Natural killer cell (primary cell): Measurements from ENCODE around the gene CCDC186. TPM values are rescaled to one million over a fixed set of nuclear protein-coding genes. Genes with fewer than 3 reads are reported as not detected.

ENCODE experiments used
- ATAC-seq, 3 donors: fragments of 150-1000 bp in 2 of 3; fragments of 200-7000 bp in 1 of 3; cut with Tn5 transposase; 1 replicate in 1 of 3; 2 replicates in 2 of 3; pipeline ENCODE4 v1.10.0; 2021; ENCODE audit warnings: mild to moderate bottlenecking in 2 of 3, moderate library complexity in 2 of 3
- DNase-seq, 2 donors: peaks; one replicate each; pipeline versions ENCODE4 v3.0.0 to v3.0.0-alpha.2; 2013 to 2021; ENCODE audit warnings: mixed read lengths in 1 of 2
- H3K27ac ChIP-seq: one replicate; pipeline ENCODE4 v1.5.1; 2013; ENCODE audit warnings: mild to moderate bottlenecking, low read length
- H3K27me3 ChIP-seq: one replicate; pipeline ENCODE4 v1.6.1; 2013; ENCODE audit warnings: low read length; ENCODE audit not compliant: control insufficient read depth, insufficient read depth
- H3K36me3 ChIP-seq: one replicate; pipeline ENCODE4 v1.6.1; 2013; ENCODE audit warnings: low read length; ENCODE audit not compliant: control insufficient read depth, insufficient read depth
- H3K4me1 ChIP-seq: one replicate; pipeline ENCODE4 v1.6.1; 2013; ENCODE audit warnings: low read length; ENCODE audit not compliant: control insufficient read depth, insufficient read depth
- H3K4me3 ChIP-seq: one replicate; pipeline ENCODE4 v1.5.1; 2013; ENCODE audit warnings: low read length
- H3K9me3 ChIP-seq: one replicate; pipeline ENCODE4 v1.6.1; 2013; ENCODE audit warnings: low read length; ENCODE audit not compliant: control insufficient read depth, insufficient read depth
- H3K27ac Mint-ChIP-seq, 2 donors: one replicate each; pipeline ENCODE4 v1.8.0; 2022; ENCODE audit warnings: mild to moderate bottlenecking in 2 of 2, mixed read lengths in 2 of 2, moderate library complexity in 1 of 2
- H3K27me3 Mint-ChIP-seq, 2 donors: one replicate each; pipeline ENCODE4 v1.8.0; 2022; ENCODE audit warnings: low read depth in 2 of 2, mixed read lengths in 2 of 2
- H3K36me3 Mint-ChIP-seq: one replicate; pipeline ENCODE4 v1.8.0; 2022; ENCODE audit warnings: mixed read lengths
- H3K4me1 Mint-ChIP-seq, 2 donors: one replicate each; pipeline ENCODE4 v1.8.0; 2022; ENCODE audit warnings: mixed read lengths in 2 of 2
- H3K4me3 Mint-ChIP-seq: one replicate; pipeline ENCODE4 v1.8.0; 2022; ENCODE audit warnings: mild to moderate bottlenecking, moderate library complexity, mixed read lengths
- H3K9me3 Mint-ChIP-seq, 2 donors: one replicate each; pipeline ENCODE4 v1.8.0; 2022; ENCODE audit warnings: mixed read lengths in 2 of 2
- WGBS: methylation state at CpG from one replicate; pipeline ENCODE4 v1.1.7; 2013; ENCODE audit warnings: missing lambda C conversion rate; ENCODE audit not compliant: insufficient coverage; 5-methylcytosine and 5-hydroxymethylcytosine counted together
- intact Hi-C: fragments of 100-400 bp; cut with micrococcal nuclease; formaldehyde crosslinking; loops from one replicate; pipeline ENCODE4 v1.14.2; 2022
- total RNA-seq, 4 donors: library from RNA; stranded (reverse); fragments of 120-200 nt in 1 of 4; gene quantifications; one replicate each; pipeline versions ENCODE4 v1.2.3 to v1.2.4, GENCODE V29; 2013 to 2022
- TF ChIP-seq, protein P1 (sequence below): fragments of 200-600 bp; IDR thresholded peaks from one replicate; pipeline ENCODE4 v1.8.0; 2022; ENCODE audit warnings: antibody characterized with exemption

CCDC186 gene
- total RNA-seq, 3 donors from 2014 or later (not counting 1 experiment from before 2014, with no cell fraction given), result 51.1 to 66.9 (median 54.0) TPM

DNA sequence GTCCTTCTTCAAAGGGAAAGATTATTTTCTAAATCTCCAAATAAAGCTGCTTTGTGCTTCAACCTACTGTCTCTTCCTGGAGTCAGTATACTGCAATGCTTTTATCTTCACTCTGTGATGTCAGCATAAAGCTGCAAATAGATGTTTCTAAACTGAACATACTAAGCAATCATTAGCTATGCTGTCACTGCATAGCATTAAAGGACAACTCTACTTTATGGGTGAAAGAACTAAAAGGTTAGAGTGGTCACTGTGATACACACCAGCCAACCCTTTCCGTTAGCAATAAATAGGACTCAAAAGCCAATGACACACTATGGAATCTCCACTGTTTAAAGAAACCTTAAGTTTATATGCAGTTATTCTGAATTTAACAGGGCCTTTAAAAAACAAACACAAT is 1.8 kb downstream of the CCDC186 start:
- TF ChIP-seq, protein P1, sequence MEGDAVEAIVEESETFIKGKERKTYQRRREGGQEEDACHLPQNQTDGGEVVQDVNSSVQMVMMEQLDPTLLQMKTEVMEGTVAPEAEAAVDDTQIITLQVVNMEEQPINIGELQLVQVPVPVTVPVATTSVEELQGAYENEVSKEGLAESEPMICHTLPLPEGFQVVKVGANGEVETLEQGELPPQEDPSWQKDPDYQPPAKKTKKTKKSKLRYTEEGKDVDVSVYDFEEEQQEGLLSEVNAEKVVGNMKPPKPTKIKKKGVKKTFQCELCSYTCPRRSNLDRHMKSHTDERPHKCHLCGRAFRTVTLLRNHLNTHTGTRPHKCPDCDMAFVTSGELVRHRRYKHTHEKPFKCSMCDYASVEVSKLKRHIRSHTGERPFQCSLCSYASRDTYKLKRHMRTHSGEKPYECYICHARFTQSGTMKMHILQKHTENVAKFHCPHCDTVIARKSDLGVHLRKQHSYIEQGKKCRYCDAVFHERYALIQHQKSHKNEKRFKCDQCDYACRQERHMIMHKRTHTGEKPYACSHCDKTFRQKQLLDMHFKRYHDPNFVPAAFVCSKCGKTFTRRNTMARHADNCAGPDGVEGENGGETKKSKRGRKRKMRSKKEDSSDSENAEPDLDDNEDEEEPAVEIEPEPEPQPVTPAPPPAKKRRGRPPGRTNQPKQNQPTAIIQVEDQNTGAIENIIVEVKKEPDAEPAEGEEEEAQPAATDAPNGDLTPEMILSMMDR, result no peak
- peak overlapping the region; percentile 100 for H3K4me3 Mint-ChIP-seq
- Histone ChIP-seq H3K9me3 (peaks cover 4% of the 10 kb centered on the region), H3K4me3 (no peak overlapping the region), H3K36me3 (no peaks in the 10 kb centered on the region), H3K27ac (peak overlapping the region; percentile 28), H3K27me3 (no peaks in the 10 kb centered on the region), H3K4me1 (peaks cover 6% of the 10 kb centered on the region)
- H3K9me3 Mint-ChIP-seq, result no peaks in the 10 kb centered on the region
- H3K27ac Mint-ChIP-seq, result peak overlapping the region; percentile 98 to 100
- no peaks in the 10 kb centered on the region for H3K36me3 Mint-ChIP-seq
- WGBS, result 100% methylated on average over 1 of the region's 1 CpG
- DNase-seq (peak in 1 of 2 donors; percentile 18), ATAC-seq (no peak)
- H3K4me1 Mint-ChIP-seq, result peaks cover 51 to 57% of the 10 kb centered on the region in 2 donors
- peaks cover 3 to 10% of the 10 kb centered on the region in 2 donors for H3K27me3 Mint-ChIP-seq
- intact Hi-C loops, result loop anchor here (5.0 to 10.0 kb wide), 2 partner anchors 373 to 650 kb away; partner anchors contain the start of gene FHIP2A

DNA sequence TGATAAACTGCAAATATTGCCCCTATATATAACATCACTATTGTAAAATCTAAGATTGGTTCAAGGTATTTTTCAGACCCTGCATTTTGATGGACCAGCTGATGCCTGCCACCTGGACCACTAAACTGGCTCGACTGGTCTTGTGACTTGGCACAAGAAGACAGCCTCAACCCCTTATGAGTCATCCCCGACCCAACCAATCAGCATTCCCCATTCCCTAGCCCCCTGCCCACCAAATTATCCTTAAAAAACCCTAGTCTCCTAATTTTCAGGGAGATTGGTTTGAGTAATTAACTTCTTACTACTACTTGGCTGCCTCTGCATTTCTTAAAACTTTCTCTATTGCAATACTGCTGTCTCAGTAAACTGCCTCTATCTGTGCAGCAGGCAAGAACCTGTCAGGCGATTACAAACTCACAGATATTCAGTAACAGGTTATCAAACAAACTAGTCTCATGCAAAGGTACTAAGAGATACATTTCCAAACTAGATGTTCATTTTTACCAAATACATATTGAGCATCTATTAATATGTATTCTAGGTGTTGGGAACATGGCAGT is 5.5 kb downstream of the CCDC186 start:
- DNase-seq (no peak), ATAC-seq (peak in 1 of 3 donors; percentile 7)
- Histone ChIP-seq H3K36me3 (no peaks in the 10 kb centered on the region), H3K9me3 (peaks cover 4% of the 10 kb centered on the region), H3K4me3 (no peak overlapping the region), H3K4me1 (no peaks in the 10 kb centered on the region), H3K27me3 (no peaks in the 10 kb centered on the region), H3K27ac (no peak overlapping the region)
- TF ChIP-seq, protein P1, result no peak
- Mint-ChIP-seq H3K4me1 (peaks cover 55 to 57% of the 10 kb centered on the region in 2 donors), H3K9me3 (no peaks in the 10 kb centered on the region), H3K27ac (peak overlapping the region; percentile 65 to 71), H3K27me3 (no peaks in the 10 kb centered on the region), H3K4me3 (no peak overlapping the region), H3K36me3 (peaks cover under 1% of the 10 kb centered on the region)
- WGBS, result 98% methylated on average over 3 of the region's 3 CpGs
- intact Hi-C loops, result no loop called here

DNA sequence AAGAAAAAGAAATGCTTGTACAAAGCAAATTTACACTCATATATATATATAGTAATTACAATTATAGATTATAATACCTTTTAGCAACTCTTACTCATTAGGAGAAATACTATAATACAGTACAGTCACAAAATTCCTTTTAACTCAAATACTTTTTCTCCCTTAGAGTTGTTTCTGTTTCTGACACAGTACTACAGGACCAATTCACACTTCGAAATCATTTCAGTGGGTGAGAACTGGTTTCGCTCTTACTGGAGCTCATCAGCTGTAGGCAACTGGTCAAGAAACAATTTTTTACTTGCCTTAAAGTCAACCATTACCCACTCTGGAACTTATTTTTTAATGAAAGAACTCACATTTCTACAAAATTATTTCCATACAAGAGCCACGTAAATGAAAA is 6.0 kb downstream of the CCDC186 start:
- Mint-ChIP-seq H3K27ac (peak overlapping the region; percentile 65 to 71), H3K4me3 (no peak overlapping the region), H3K27me3 (no peaks in the 10 kb centered on the region), H3K9me3 (no peaks in the 10 kb centered on the region), H3K36me3 (peaks cover 6% of the 10 kb centered on the region), H3K4me1 (peaks cover 55 to 57% of the 10 kb centered on the region in 2 donors)
- H3K4me1 ChIP-seq, result no peaks in the 10 kb centered on the region
- DNase-seq (no peak), ATAC-seq (peak; percentile 72 to 79 (median 72))
- WGBS, result 47% methylated on average over 3 of the region's 3 CpGs
- H3K27me3 ChIP-seq, result no peaks in the 10 kb centered on the region
- H3K9me3 ChIP-seq, result peaks cover 4% of the 10 kb centered on the region
- no peaks in the 10 kb centered on the region for H3K36me3 ChIP-seq
- intact Hi-C loops, result no loop called here
- no peak overlapping the region for H3K27ac ChIP-seq
- H3K4me3 ChIP-seq, result no peak overlapping the region
- TF ChIP-seq, protein P1, result no peak

DNA sequence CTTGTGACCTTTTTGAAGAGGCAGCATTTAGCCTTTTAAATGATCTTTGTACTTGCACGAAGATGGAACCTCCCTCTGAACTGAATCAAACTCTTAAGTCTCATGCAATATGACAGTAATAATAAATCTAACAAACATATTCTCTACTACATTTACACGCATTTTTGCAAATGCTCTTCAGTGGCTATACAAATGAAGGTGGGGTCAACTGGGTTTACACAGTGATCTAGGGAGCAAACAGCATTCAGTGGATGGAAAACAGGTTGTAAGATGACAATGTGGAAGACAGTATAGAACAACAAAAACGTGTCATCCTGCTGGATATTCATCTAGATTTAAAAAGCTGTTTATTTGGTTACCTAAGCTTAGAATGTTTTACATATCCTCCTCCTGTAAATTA is 7.5 kb downstream of the CCDC186 start:
- Histone ChIP-seq H3K27ac (no peak overlapping the region), H3K4me1 (no peaks in the 10 kb centered on the region), H3K4me3 (no peak overlapping the region), H3K27me3 (no peaks in the 10 kb centered on the region), H3K9me3 (peaks cover 4% of the 10 kb centered on the region), H3K36me3 (peaks cover 3% of the 10 kb centered on the region)
- Mint-ChIP-seq H3K36me3 (peaks cover 11% of the 10 kb centered on the region), H3K4me3 (no peak overlapping the region), H3K27me3 (no peaks in the 10 kb centered on the region), H3K27ac (peak overlapping the region; percentile 19 to 23), H3K4me1 (peaks cover 47 to 50% of the 10 kb centered on the region in 2 donors), H3K9me3 (no peaks in the 10 kb centered on the region)
- no peak for ATAC-seq
- DNase-seq, result no peak
- intact Hi-C loops, result no loop called here
- WGBS, result 94% methylated on average over 2 of the region's 3 CpGs
- TF ChIP-seq, protein P1, result no peak
